HFFc6 (cell line): ENCODE results near the gene SLC2A10. TPM values are rescaled to one million over a fixed set of nuclear protein-coding genes. Genes with fewer than 3 reads are reported as not detected.

Experiments
- DNase-seq: peaks from one replicate; pipeline ENCODE4 v3.0.0-alpha.2; 2018
- H3K27ac Mint-ChIP-seq: 2 replicates; pipeline ENCODE4 v1.8.0; 2020; ENCODE audit warnings: mild to moderate bottlenecking, mixed read lengths
- H3K27me3 Mint-ChIP-seq: 2 replicates; pipeline ENCODE4 v1.8.0; 2021; ENCODE audit warnings: mild to moderate bottlenecking, moderate library complexity, mixed read lengths; ENCODE audit not compliant: insufficient read depth
- H3K36me3 Mint-ChIP-seq: 2 replicates; pipeline ENCODE4 v1.8.0; 2021; ENCODE audit warnings: low read depth, mixed read lengths
- H3K4me1 Mint-ChIP-seq: 2 replicates; pipeline ENCODE4 v1.8.0; 2020; ENCODE audit warnings: low read depth, mixed read lengths
- H3K4me3 Mint-ChIP-seq: 2 replicates; pipeline ENCODE4 v1.8.0; 2020; ENCODE audit warnings: mild to moderate bottlenecking, moderate library complexity, mixed read lengths
- H3K9me3 Mint-ChIP-seq: 2 replicates; pipeline ENCODE4 v1.8.0; 2020; ENCODE audit warnings: mild to moderate bottlenecking, mixed read lengths
- CTCF ChIP-seq: fragments of 200-600 bp; sonication (generic); IDR thresholded peaks from 2 replicates; pipeline ENCODE4 v1.5.0; 2021; ENCODE audit warnings: antibody characterized with exemption, mild to moderate bottlenecking
- total RNA-seq, 6 experiments: library from RNA; stranded (reverse); fragmentation: NEBNext Ultra II Directional; extraction: Animal tissue kit (Norgen Biotek cat#: 25700); gene quantifications; 2 replicates in 1 of 6; 3 replicates in 5 of 6; pipeline ENCODE4 v1.2.3, GENCODE V29; 2021

SLC2A10 gene
- total RNA-seq, 6 experiments from 2014 or later, result 27.0 to 36.4 (median 30.5) TPM

- H3K27me3 Mint-ChIP-seq, result peaks cover 2% of the 10 kb centered on the region; the same call in 1 of the 2 replicates
- peaks cover 17% of the 10 kb centered on the region; the same call in 1 of the 2 replicates for H3K36me3 Mint-ChIP-seq
- DNase-seq, result no peak
- H3K27ac Mint-ChIP-seq, result peak overlapping the region; percentile 95
- TF ChIP-seq CTCF, result no peak
- no peaks in the 10 kb centered on the region; the same call in 1 of the 2 replicates for H3K9me3 Mint-ChIP-seq
- H3K4me3 Mint-ChIP-seq, result peak overlapping the region; percentile 97
- peaks cover 53% of the 10 kb centered on the region for H3K4me1 Mint-ChIP-seq
Observed at GRCh38 chr20:46690219-46691106, 19.0 kb upstream of the SLC2A10 start.

- TF ChIP-seq CTCF, result no peak
- H3K9me3 Mint-ChIP-seq, result no peaks in the 10 kb centered on the region; the same call in 1 of the 2 replicates
- no peak overlapping the region for H3K4me3 Mint-ChIP-seq
- DNase-seq, result no peak
- peaks cover 55% of the 10 kb centered on the region for H3K4me1 Mint-ChIP-seq
- H3K36me3 Mint-ChIP-seq, result peaks cover 11% of the 10 kb centered on the region; the same call in 1 of the 2 replicates
- H3K27ac Mint-ChIP-seq, result no peak overlapping the region
- peaks cover 2% of the 10 kb centered on the region; the same call in 1 of the 2 replicates for H3K27me3 Mint-ChIP-seq
Observed at GRCh38 chr20:46691196-46691595, 18.3 kb upstream of the SLC2A10 start.

- DNase-seq, result peak; percentile 32
- H3K36me3 Mint-ChIP-seq, result no peaks in the 10 kb centered on the region
- H3K4me3 Mint-ChIP-seq, result no peak overlapping the region
- H3K9me3 Mint-ChIP-seq, result no peaks in the 10 kb centered on the region; the same call in 1 of the 2 replicates
- H3K27ac Mint-ChIP-seq, result no peak overlapping the region
- no peak for TF ChIP-seq CTCF
- peaks cover 6% of the 10 kb centered on the region for H3K27me3 Mint-ChIP-seq
- H3K4me1 Mint-ChIP-seq, result peaks cover 43% of the 10 kb centered on the region
Observed at GRCh38 chr20:46694484-46694883, 15.0 kb upstream of the SLC2A10 start.

- H3K4me3 Mint-ChIP-seq, result no peak overlapping the region
- H3K9me3 Mint-ChIP-seq, result no peaks in the 10 kb centered on the region; the same call in 1 of the 2 replicates
- H3K4me1 Mint-ChIP-seq, result peaks cover 29% of the 10 kb centered on the region
- no peak for TF ChIP-seq CTCF
- peaks cover 9% of the 10 kb centered on the region for H3K27me3 Mint-ChIP-seq
- no peaks in the 10 kb centered on the region for H3K36me3 Mint-ChIP-seq
- peak; percentile 58 for DNase-seq
- peak overlapping the region; percentile 61 for H3K27ac Mint-ChIP-seq
Observed at GRCh38 chr20:46695892-46696291, 13.6 kb upstream of the SLC2A10 start.

GRCh38 chr20:46696791-46697279, 12.6 kb upstream of the SLC2A10 start:
- Mint-ChIP-seq H3K27ac (no peak overlapping the region), H3K4me1 (peaks cover 36% of the 10 kb centered on the region), H3K9me3 (no peaks in the 10 kb centered on the region; the same call in 1 of the 2 replicates), H3K4me3 (no peak overlapping the region), H3K36me3 (no peaks in the 10 kb centered on the region), H3K27me3 (peaks cover 7% of the 10 kb centered on the region)
- no peak for DNase-seq
- TF ChIP-seq CTCF, result no peak
